Aorta (tissue), 5 donors: ENCODE data around the gene TMEM179. TPM values are rescaled to one million over a fixed set of nuclear protein-coding genes. Genes with fewer than 3 reads are reported as not detected.

Source experiments
- ATAC-seq: fragments of 200-7000 bp; cut with Tn5 transposase; one replicate; pipeline ENCODE4 v1.9.1; 2022; ENCODE audit warnings: moderate library complexity; ENCODE audit not compliant: low FRiP score
- DNase-seq, 2 donors: peaks; one replicate each; pipeline ENCODE4 v3.0.0-alpha.2; 2020
- H3K27ac ChIP-seq, 2 donors: one replicate each; pipeline ENCODE4 v1.5.1; 2013; ENCODE audit warnings: low read length in 2 of 2, mild to moderate bottlenecking in 2 of 2, moderate library complexity in 2 of 2, control low read depth in 1 of 2, inconsistent platforms in 1 of 2, low read depth in 1 of 2
- H3K27me3 ChIP-seq, 2 donors: one replicate each; pipeline ENCODE4 v1.6.1; 2013; ENCODE audit warnings: control low read depth in 1 of 2, low read length in 1 of 2, mild to moderate bottlenecking in 1 of 2, moderate library complexity in 1 of 2; ENCODE audit not compliant: insufficient read depth in 2 of 2, control insufficient read depth in 1 of 2
- H3K36me3 ChIP-seq, 2 donors: one replicate each; pipeline ENCODE4 v1.6.1; 2013; ENCODE audit warnings: control low read depth in 1 of 2, low read length in 1 of 2, mild to moderate bottlenecking in 1 of 2; ENCODE audit not compliant: insufficient read depth in 2 of 2, control insufficient read depth in 1 of 2
- H3K4me1 ChIP-seq, 2 donors: one replicate each; pipeline ENCODE4 v1.6.1; 2013; ENCODE audit warnings: low read length in 2 of 2, control low read depth in 1 of 2, mild to moderate bottlenecking in 1 of 2, moderate library complexity in 1 of 2; ENCODE audit not compliant: insufficient read depth in 2 of 2, control insufficient read depth in 1 of 2
- H3K4me3 ChIP-seq, 2 donors: one replicate each; pipeline ENCODE4 v1.5.1; 2013; ENCODE audit warnings: low read length in 2 of 2, control low read depth in 1 of 2, mild to moderate bottlenecking in 1 of 2
- H3K9me3 ChIP-seq: one replicate; pipeline ENCODE4 v1.6.1; 2013; ENCODE audit warnings: mild to moderate bottlenecking, low read length; ENCODE audit not compliant: control insufficient read depth
- whole genome bisulfite sequencing, 2 donors: extraction: QIAGEN DNeasy Blood & Tissue Kit; methylation state at CpG; one replicate each; pipeline ENCODE4 v1.1.7; 2013; 5-methylcytosine and 5-hydroxymethylcytosine counted together
- intact Hi-C, 2 donors: fragments of 100-400 bp; cut with DNase I; formaldehyde crosslinking; loops; one replicate each; pipeline versions ENCODE4 v1.14.2 to v1.15.0; 2022
- polyA plus RNA-seq, 2 donors: library from polyadenylated mRNA; stranded (reverse); fragments of 200-250 nt; gene quantifications; one replicate each; pipeline ENCODE4 v1.2.3, GENCODE V29; 2013
- total RNA-seq, 2 donors: library from RNA; stranded (reverse); fragmentation: NEBNext Ultra II Directional; extraction: Animal tissue kit (Norgen Biotek cat#: 25700); gene quantifications; one replicate each; pipeline ENCODE4 v1.2.1, GENCODE V29; 2021
- donor health status: healthy with polysubstance abuse.
- donor health status: Bipolar disorder and iron deficiency.
- donor health status: DM: no; HTN: no; CAD: no.
- donor health status: DM: no; HTN: no; CAD: no.
- donor health status: DM: yes; HTN: yes; CAD: no.

Gene TMEM179
- total and polyA plus RNA-seq, 4 donors = not detected

DNA sequence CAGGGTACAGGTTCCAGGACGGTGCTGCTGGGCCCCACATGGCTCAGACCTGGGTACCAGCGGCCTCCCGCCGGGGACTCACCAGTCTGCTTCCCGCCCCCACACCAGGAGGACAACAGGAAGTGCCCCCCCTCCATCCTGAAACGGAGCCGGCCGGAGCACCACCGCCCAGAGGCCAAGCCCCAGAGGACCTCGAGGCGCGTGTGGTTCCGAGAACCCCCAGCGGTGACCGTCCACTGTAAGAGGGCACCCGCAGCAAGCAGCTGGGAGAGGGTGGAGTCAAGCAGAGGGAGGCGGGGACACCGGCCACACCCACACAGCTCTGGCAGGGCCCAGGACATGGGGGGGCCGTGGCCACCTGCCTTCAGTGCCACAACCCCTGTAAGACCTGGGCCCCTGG is 16.9 kb downstream of the TMEM179 start:
- H3K27me3 ChIP-seq = no peaks in the 10 kb centered on the region
- intact Hi-C loops = no loop called here

DNA sequence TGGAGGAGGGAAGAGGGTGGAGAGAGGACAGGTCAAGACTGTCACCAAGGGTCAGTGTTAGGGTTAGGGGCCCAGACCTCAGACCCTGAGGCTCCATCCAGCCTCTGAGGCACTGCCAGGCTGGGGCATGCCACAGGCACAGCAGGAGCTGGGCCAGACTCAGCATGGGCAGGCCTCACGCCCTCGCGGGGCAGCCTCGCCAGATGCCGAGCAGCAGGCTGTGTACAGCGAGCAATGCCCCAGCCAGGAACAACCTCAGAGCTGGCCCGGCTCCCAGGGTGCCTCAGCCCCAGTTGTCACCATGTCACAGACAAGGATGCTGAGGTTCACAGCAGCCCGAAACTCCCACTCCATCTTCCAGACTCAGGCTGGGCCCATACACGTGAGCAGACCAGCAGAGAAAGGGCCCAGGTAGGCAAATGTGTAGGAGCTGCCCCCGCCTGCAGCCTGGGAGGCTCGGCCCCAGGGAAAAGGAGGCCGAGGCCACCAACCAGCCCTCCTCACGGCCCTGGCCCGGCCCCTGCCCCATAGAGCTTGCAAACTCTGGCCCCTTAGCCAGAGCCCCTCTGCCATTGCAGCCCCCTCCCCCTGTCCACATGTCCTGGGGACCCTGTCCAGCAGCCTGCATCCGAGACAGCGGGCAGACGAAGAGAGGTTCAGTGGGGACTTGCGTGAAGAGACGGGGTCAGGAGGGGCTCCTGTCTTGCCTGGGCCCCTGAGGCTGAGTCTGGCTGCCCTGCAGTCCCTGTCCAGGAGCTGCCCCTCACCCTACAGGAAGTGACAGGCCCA is 17.5 kb downstream of the TMEM179 start:
- no peaks in the 10 kb centered on the region for H3K27me3 ChIP-seq
- no peaks in the 10 kb centered on the region for H3K4me1 ChIP-seq
- intact Hi-C loops = no loop called here
- ATAC-seq (peak; percentile 30), DNase-seq (peak; percentile 79 to 87)
- H3K36me3 ChIP-seq = no peaks in the 10 kb centered on the region
- H3K27ac ChIP-seq = peak overlapping the region in 1 of 2 donors; percentile 43
- WGBS, 2 donors = 40 to 41% methylated on average over 18 to 19 of the region's 19 CpGs
- H3K9me3 ChIP-seq = no peaks in the 10 kb centered on the region
- H3K4me3 ChIP-seq = no peak overlapping the region

More for the DNA sequence above, 16.9 kb downstream of the TMEM179 start:
- WGBS, 2 donors = 61 to 70% methylated on average over 18 to 19 of the region's 19 CpGs
- Histone ChIP-seq H3K4me1 (no peaks in the 10 kb centered on the region), H3K27ac (no peak overlapping the region), H3K9me3 (no peaks in the 10 kb centered on the region), H3K4me3 (no peak overlapping the region), H3K36me3 (no peaks in the 10 kb centered on the region)
- ATAC-seq (no peak), DNase-seq (no peak)

DNA sequence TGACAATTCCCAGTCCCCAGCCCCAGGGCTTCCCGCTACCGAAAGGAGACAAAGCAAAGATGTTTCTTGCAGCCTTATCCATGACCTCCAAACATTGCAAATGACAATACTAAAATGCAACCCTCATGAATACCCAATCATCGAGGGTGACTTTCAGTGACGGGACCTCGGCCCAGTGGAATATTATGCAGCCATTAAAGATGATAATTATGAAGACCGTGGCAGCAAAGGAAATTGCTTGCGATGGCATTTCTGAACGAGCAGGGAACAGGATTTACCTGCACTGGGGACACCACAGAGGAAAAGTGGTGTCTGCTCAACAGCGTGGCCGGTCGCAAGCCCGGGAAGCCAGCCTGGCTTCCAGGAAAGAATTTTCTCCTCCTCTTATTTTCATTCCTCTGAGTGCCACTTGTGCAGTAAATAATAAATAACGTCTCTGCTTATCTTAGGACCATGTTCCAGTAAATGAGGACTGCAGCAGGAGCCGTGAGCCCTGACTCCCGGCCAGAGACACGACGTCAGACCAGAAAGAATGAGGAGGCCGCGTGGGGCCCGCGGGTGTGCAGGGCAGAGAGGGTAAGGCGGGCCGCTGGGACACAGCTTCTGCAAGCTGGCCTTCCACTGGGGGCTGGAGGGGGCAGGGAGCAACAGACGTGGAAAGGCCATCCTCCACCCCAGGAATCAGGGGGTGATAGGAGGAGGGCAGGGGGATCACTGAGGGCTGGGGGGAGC is 18.4 kb downstream of the TMEM179 start:
- 33 to 35% methylated on average over 24 of the region's 24 CpGs for WGBS, 2 donors
- peak; percentile 25 for ATAC-seq
- DNase-seq = peak; percentile 75 to 86
- no peaks in the 10 kb centered on the region for H3K4me1 ChIP-seq
- no peak overlapping the region for H3K4me3 ChIP-seq
- peak overlapping the region in 1 of 2 donors; percentile 43 for H3K27ac ChIP-seq
- no peaks in the 10 kb centered on the region for H3K27me3 ChIP-seq
- H3K9me3 ChIP-seq = no peaks in the 10 kb centered on the region
- H3K36me3 ChIP-seq = no peaks in the 10 kb centered on the region
- intact Hi-C loops = no loop called here

DNA sequence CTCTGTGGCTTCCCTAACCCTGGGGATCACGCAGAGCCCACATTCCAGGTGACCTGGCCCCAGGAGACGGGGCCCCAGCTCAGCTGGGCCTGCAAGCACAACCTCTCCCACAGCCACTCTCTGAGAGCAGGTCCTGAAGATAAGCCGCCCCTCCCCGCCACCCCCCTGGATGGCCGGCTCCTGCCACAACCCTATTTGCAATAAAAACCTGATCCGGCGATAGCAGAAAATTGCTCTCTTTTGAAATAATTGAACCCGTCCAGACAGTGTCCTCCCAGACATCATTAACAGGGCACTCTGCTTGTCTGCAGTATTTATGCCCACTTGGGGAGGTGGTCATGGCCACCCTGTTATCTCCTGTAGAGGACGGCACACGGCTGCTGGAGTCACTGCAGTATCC is 20.0 kb downstream of the TMEM179 start:
- DNase-seq (no peak), ATAC-seq (no peak)
- Histone ChIP-seq H3K4me1 (no peaks in the 10 kb centered on the region), H3K27ac (no peak overlapping the region), H3K36me3 (no peaks in the 10 kb centered on the region), H3K27me3 (no peaks in the 10 kb centered on the region), H3K9me3 (no peaks in the 10 kb centered on the region), H3K4me3 (no peak overlapping the region)
- WGBS, 2 donors = 90% methylated on average over 10 of the region's 10 CpGs
- intact Hi-C loops = no loop called here

DNA sequence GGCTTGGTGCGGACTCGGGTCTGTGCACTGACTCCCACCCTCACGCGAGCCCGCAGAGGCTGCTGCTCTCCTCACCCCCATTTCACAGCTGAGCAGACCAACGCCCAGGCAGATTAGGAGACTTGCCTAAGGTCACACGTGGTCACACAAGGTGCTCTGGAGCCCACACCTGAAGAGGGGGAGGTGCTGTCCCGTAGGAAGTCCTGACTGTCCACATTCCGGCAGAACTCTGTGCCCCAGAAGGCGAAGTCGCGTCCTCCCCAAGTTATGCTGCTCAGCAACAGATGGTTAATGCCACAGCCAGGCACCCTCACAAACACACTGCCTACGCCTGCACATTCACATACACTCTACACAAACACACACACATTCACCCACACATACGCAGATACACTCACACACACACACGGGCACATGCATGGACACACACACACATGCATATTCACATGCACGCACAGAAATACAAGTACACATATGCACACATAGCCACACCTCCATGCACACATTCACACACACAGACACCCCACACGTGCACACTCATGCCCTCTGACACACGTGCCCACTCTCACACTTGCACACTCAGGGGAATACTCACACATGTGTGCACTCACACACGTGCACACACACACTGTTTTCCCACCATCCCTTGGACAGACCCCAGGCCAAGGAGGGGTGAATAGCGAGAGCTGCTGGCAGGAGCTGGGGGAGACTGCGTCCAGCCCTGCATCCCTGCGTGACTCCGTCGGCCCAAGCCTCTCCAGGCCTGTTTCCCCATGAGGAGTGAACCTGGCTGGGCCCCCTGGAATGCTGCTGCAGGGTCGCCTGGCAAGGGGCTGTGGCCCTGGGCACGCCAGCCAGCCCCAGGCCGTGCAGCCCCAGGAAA is 20.9 kb downstream of the TMEM179 start:
- Histone ChIP-seq H3K4me3 (no peak overlapping the region), H3K9me3 (no peaks in the 10 kb centered on the region), H3K36me3 (no peaks in the 10 kb centered on the region), H3K27me3 (no peaks in the 10 kb centered on the region), H3K4me1 (no peaks in the 10 kb centered on the region), H3K27ac (no peak overlapping the region)
- 83 to 87% methylated on average over 27 of the region's 27 CpGs for WGBS, 2 donors
- DNase-seq (no peak), ATAC-seq (no peak)
- intact Hi-C loops = no loop called here

DNA sequence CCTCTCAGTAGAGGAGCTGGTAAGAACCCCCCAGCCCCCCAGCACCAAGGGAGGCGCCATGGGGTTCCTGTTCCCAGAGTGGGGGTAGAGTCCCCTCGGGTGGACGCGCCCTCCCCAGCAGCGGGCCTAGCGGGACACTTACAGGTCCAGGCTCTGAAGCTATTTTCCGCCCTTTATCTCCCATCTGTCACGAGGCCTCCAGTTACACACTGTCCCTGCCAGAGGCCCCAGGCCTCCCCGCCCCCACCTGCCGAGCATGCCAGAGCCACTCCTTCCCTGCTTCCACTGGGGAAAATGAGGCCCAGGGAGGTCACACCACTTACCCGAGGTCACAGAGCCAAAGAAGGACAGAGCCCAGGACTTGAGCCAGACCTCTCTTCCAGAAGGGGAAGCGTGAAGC is 21.9 kb downstream of the TMEM179 start:
- intact Hi-C loops = no loop called here
- Histone ChIP-seq H3K4me3 (no peak overlapping the region), H3K27ac (no peak overlapping the region), H3K4me1 (no peaks in the 10 kb centered on the region), H3K27me3 (no peaks in the 10 kb centered on the region), H3K36me3 (no peaks in the 10 kb centered on the region), H3K9me3 (no peaks in the 10 kb centered on the region)
- ATAC-seq (peak; percentile 45), DNase-seq (no peak)
- WGBS, 2 donors = 32 to 43% methylated on average over 12 of the region's 12 CpGs

DNA sequence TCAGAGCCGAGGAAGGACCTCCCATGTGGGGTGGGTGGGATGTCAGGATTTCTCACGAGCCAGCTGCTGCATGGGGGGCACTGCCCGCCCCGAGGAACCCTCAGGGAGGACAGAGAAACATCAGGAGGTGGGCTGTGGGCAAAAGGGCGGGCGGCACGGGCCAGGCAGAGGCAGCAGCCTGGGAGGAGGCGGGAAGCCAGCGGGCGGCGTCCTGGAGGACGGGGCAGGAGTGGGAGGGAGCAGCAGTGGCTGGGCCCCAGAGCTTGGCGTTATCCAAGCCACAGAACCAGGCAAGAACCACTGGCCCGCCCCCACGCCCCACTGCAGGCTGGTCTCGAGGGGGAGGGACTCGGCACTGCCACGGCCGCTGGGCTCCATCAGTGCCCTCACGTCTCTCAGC is 22.6 kb downstream of the TMEM179 start:
- no peaks in the 10 kb centered on the region for H3K27me3 ChIP-seq
- no peak overlapping the region for H3K27ac ChIP-seq
- no peak overlapping the region for H3K4me3 ChIP-seq
- DNase-seq = peak in 1 of 2 donors; percentile 64
- ATAC-seq = peak; percentile 47
- H3K4me1 ChIP-seq = no peaks in the 10 kb centered on the region
- intact Hi-C loops = no loop called here
- no peaks in the 10 kb centered on the region for H3K9me3 ChIP-seq
- 56 to 74% methylated on average over 19 to 20 of the region's 20 CpGs for WGBS, 2 donors
- H3K36me3 ChIP-seq = no peaks in the 10 kb centered on the region

DNA sequence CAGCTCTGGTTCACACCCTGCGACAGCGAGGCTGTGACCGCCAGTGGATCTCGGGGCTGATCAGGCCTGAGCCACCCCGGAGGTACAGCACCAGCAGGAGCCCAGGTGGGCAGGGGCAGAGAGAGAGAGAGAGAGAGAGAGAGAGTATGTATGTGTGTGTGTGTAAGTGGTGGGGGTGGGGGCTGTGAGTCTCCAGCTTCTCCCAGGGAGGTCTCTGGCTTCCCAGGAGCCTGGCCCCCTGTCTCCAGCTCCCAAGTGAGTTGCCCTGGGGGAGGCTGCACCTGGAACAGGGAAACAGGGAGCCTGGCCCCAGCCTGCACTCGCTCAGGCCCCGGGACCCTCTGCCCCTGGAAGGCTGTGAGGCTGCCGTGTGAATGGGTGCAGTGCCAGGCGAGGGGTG is 23.1 kb downstream of the TMEM179 start:
- no peaks in the 10 kb centered on the region for H3K4me1 ChIP-seq
- no peak overlapping the region for H3K4me3 ChIP-seq
- no peaks in the 10 kb centered on the region for H3K27me3 ChIP-seq
- DNase-seq = no peak
- no peaks in the 10 kb centered on the region for H3K36me3 ChIP-seq
- WGBS, 2 donors = 91 to 92% methylated on average over 9 of the region's 9 CpGs
- H3K27ac ChIP-seq = no peak overlapping the region
- intact Hi-C loops = no loop called here
- H3K9me3 ChIP-seq = no peaks in the 10 kb centered on the region
- no peak for ATAC-seq
